GM19043 (cell line): ENCODE measurements around the gene SLC35A1.

Source experiments
- ATAC-seq: cut with Tn5 transposase; IDR thresholded peaks from one replicate; pipeline ENCODE4 v1.9.1; 2021; ENCODE audit warnings: low read depth; ENCODE audit not compliant: unreplicated experiment

SLC35A1 gene

DNA sequence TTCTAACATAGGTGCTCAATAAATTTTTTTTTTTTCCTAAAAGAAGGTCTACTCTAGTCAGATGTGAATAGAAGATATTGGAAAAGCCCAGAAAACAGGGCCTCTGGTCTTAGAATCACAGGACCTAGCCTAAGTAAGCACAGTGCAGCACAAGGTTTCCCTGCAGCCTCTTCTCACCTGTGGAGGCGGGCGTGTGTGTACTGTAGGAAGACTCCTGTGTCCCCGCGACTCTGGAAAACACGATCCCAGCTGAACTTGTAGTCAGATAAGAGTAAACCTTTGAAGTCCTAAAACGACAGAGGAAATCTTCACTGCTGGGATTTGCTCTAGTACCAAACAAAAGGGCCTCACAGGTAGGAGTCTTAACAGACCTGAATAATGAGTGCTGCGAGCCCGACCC lies 45.7 kb downstream of the SLC35A1 start:
- no peak for ATAC-seq

DNA sequence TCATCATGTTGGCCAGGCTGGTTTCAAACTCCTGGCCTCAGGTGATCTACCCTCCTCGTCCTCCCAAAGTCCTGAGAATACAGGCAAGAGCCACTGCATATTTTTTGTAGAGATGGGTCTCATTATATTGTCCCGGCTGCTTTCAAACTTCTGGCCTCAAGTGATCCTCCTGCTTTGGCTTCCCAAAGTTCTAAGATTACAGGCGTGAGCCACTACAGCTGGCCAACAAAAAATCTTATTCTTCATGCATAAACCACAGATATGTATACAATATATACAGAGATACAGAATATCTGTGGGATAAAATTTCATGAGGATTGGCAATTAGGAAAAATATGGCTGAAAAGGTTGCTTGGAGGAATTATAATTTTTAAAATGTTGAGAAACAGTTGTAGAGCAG lies 49.9 kb downstream of the SLC35A1 start:
- no peak for ATAC-seq

DNA sequence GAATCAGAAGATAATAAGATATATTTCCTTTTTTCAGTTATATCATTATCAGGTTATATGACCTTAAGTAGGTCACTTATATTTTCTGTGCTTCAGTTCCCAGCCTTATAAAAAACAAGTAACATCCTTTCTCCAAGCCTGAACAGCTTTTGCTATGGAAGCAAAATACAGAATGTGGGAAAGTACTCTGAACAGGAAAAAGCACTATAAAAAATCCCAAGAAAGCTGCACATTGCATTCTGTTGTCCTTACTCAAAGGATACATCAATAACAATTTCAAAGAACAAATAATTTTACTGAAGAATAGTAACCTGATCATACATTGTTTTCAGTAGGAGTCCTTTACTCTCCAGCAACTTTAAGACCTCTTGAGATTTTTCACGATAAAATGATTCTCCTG lies 56.4 kb downstream of the SLC35A1 start:
- no peak for ATAC-seq

DNA sequence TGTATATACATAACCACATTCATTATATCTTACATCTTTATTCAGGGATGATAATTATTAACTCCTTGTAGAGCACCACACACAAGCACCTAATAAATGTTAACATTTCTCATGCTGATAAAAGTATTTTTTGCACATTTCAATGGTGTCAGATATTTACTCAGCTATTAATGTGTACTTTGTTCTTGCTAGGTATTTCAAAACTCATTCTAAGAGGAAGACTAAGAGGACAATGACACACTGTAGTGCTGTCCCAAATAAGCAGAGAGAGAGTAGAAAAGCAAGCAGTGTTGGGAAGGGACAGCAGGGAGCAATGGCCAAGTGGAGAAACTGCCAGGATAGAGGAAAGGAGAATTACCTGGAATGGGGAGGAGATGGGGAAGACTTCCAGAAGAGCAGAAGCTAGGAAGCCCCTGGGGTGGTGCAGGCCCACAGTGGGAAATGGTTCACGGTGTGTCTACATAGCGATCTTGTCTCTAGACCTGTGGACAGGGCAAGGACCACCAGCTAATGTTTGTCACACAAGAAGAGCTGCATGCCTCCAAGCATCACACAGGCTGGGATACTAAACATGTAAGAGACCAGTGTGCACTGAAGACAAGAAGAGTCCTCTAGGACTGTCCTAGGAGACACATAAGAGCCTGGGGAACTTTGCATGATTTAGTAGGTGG lies 61.7 kb downstream of the SLC35A1 start:
- ATAC-seq, result no peak

DNA sequence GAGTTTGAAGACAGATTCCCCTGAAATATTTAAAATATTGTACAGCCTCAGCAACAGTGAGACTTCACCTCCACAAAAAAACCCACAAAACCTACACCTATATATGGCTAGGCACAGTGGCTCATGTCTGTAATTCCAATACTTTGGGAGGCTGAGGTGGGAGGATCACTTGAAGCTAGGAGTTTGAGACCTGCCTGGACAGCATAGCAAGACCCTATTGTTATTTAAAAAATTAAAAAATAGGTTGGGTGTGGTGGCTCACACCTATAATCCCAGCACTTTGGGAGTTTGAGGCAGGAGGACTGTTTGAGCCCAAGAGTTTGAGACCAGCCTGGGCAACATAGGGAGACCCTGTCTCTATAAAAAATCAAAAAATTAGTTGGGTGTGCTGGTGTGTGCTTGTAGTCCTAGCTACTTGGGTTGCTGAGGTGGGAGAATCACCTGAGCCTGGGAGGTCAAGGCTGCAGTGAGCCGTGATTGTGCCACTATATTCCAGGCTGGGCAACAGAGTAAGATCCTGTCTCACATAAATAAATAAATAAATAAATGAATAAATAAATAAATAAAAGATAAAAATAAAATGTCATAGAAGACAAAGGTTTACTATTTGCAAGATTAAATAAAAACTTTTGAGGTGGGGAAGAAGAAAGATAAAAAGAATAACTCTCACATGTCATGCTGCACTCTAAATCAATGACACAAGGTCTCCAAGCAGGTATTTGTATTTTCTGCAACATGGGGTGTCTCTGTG lies 65.9 kb downstream of the SLC35A1 start:
- ATAC-seq, result no peak

DNA sequence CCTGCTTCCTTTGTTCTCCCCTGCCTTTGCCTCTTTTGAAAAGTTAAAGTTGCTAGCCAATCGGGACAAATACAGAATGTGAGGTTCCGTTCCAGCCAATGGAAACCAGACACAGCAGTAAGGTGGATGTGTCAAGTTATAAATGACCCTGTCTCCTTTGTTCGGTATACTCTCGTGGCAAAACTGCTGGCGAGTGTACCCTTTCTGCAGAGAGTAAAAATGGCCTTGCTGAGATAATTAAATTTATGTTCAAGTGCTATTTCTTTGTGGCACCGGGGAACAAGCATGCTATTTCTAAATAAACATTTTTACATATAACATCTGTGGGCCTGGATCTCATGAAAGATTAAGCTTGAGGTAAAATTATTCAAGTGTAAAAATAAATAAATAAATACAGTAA lies 66.8 kb downstream of the SLC35A1 start:
- no peak for ATAC-seq

DNA sequence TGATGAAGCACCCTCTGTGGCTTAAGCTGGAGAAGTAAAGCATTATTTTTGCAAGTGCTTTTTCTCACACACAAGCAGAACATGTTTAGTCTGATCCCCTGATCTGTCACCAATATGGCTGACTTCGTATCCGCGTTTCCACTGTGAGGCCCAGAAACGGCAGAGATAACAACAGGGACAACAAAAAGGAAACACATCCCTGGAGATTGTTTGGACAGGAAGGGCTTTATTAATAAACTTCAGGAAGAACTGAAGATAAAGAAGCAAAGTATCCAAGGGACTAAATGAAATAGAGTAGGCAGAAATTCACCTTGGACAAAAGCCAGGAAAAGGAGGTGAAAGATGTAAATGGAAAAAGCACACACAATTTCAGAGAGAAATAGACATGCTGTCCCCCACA lies 67.8 kb downstream of the SLC35A1 start:
- no peak for ATAC-seq

DNA sequence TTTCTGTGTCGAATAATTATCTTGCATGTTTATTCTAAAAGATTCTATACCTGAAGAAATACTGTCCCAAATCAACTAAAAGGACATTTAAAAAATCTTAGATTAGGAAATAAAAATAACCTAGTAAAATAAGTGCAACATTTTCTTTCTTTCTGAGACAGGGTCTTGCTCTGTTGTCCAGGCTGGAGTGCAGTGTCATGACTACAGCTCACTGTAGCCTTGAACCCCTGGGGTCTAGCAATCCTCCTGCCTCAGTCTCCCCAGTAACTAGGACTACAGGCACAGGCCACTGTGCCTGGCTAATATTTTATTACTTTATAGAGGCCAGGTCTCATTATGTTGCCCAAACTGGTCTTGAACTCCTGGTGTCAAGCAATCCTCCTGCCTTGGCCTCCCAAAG lies 68.3 kb downstream of the SLC35A1 start:
- ATAC-seq, result no peak

DNA sequence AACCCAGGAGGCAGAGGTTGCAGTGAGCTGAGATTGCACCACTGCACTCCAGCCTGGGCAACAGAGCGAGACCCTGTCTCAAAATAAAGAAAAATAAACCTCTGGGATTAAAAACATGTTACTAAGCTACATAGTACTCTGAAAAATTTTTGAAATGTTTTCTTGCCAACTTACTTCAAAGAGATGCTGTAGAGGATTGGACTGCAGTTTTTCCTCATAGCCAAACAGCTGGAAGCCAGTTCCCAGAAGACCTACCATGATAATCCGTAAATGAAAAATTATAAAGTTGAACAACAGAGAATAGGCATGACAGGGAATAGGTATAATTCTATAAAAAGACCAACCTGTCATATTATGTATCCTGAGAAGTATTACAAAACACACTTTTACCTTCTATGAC lies 69.0 kb downstream of the SLC35A1 start:
- ATAC-seq, result no peak

DNA sequence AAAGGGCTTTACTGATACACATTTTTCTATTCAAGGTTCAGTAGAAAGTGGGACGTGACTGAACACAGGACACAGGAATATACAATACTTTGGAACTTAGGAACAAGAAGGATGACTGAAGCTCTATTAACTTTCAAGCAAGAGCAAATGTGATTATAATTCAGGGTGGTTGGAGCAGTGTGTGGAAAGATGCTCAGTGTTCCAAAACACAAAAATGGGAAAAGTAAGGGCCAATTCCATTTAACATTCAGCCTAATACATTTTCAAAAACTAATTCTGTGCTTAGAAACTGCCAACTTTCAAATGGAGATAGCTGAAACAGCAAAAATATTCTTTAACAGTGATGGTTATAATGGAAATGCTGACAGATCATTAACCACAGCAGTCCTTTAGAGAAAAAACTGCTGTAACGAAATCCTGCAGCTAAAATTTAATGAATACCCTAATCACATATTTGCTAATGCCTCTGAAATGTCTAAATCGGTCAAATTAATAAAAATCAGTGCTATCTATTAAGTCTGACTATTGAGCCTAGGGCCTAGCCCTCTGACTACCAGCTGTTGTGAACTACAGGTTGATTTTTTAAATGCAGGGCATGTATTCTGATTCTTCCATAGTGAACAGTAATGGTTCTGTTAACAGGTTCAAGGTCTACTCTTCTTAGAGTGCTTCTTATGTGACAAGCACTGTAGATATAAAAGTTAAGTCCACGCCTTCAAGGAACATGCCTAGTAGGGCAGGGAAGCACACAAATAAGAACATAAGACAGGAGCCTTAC lies 71.1 kb downstream of the SLC35A1 start:
- no peak for ATAC-seq

DNA sequence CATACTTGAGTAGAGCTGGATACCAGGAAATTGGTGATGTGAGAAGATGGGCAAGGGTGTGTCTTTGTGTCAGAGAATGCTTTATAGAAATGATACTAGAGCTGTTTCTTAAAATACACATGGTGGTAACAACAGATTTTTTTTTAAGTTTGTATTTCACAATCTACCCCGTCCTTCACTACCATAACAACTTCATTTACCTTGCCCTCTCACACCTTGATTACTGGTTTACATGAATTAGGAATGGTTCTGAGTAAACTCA lies 71.6 kb downstream of the SLC35A1 start:
- ATAC-seq, result no peak

DNA sequence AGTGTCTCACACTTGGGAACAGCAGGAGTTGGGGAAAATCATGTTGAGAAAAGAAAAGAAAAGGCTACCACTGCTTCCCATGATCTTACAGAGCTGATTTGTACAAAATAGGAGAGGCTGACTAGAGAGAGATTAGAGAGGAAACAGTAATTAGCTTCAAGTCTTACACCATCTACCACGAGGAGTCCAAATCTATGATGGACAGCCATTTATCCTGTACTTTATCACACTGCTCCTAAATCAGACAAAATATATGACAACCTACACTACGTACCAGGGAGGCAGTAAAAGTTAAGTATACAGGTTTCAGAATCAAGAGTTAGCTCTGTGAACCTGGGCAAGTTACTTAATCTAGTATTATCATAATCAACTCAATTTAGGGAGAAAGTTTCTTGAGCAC lies 79.0 kb downstream of the SLC35A1 start:
- no peak for ATAC-seq

DNA sequence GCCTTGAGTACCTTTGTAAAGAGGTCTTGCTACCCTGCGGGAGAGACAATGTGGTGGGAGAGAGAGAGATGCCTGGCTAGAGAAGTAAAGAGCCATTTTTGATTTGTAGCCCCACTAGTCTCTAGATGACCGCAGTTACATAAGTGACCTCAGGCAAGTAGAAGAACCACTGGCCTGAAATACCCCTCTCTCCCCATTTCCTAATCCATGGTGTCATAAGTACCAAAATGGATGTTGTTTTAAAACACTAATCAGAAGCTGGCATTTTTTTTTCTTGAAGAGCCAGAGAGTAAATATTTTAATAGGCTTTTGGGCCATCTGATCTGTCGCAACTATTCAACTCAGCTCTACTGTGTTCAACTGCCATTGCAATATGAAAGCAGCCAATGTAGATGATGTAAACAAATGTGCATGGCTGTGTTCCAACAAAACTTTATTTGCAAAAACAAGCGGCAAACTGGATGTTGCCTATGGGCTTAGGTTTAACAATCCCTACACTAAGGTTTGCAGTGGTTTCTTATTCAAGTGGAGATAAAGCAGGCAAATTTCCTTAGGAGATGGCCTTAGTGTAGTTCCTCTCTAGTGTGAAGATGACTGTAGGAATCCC lies 80.5 kb downstream of the SLC35A1 start:
- ATAC-seq, result no peak

DNA sequence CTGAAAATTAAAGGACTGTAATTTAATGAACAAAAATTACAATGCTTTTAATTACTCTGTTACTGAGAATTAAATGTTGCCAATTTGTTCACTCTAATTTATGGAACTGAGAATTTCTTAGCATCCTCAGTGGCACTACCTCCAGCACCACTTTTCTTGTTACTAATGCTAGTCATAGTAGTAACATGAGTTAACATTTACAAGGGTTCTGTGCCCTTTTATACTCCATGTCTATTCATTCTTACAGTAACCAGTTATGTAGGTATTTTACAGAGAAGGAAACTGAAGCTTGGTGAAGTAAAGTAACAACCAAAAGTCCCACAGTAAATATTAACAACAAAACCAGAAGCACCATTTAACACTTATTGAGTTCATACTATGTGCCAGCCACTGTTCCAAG lies 82.7 kb downstream of the SLC35A1 start:
- no peak for ATAC-seq

DNA sequence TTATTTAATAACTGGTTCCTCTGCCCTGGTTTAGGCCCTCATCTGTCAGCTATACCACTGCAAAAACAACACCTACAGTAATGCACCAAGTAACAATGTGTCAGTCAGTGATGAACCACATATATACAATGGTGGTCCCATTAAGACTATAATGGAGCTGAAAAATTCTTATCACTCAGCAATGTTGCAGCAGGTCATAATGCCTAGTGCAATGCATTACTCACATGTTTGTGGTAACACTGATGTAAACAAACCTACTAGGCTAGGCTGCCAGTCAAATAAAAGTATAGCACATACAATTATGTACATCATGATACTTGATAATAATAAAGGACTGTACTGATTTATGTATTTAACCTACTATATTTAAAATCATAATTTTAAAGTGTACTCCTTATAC lies 85.7 kb downstream of the SLC35A1 start:
- no peak for ATAC-seq

DNA sequence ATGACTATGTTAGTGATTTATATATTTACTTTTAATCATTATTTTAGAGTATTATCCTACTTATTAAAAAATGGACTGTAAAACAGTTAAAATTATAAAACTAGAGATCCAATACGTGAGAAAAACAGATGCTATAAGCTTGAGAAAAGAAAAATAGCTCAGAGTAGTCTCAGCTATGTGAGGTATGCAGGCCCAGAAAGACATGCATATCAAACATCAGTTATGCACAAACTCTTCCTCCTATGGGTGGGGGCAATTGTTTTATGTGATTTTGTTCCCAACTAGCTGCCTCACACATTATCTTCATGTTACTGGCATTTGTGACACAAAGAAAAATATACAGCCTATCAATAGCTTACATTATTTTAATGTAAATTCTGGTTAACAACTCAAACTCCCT lies 88.2 kb downstream of the SLC35A1 start:
- no peak for ATAC-seq
